Activated naive CD4-positive, alpha-beta T cell treated with anti-CD3 and anti-CD28 coated beads for 36 hours (primary cell): ENCODE measurements around the gene XPNPEP2. TPM values are rescaled to one million over a fixed set of nuclear protein-coding genes. Genes with fewer than 3 reads are reported as not detected.

Experiments used
- CTCF ChIA-PET: fragments of 350-600 bp; sonication (Branson Sonifier 250); formaldehyde crosslinking; loops from one replicate; lab custom pipeline; 2021; ENCODE audit warnings: antibody characterized with exemption; lab: Charles Lee
- DNase-seq: peaks from one replicate; pipeline ENCODE4 v3.0.0-alpha.2; 2020
- H3K27ac Mint-ChIP-seq: one replicate; pipeline ENCODE4 v1.8.0; 2021; ENCODE audit warnings: mild to moderate bottlenecking, mixed read lengths
- H3K27me3 Mint-ChIP-seq: one replicate; pipeline ENCODE4 v1.8.0; 2021; ENCODE audit warnings: low read depth, mixed read lengths
- H3K36me3 Mint-ChIP-seq: one replicate; pipeline ENCODE4 v1.8.0; 2021; ENCODE audit warnings: low read depth, mixed read lengths
- H3K4me1 Mint-ChIP-seq: one replicate; pipeline ENCODE4 v1.8.0; 2021; ENCODE audit warnings: low read depth, mixed read lengths
- H3K4me3 Mint-ChIP-seq: one replicate; pipeline ENCODE4 v1.8.0; 2021; ENCODE audit warnings: mild to moderate bottlenecking, moderate library complexity, mixed read lengths
- H3K9me3 Mint-ChIP-seq: one replicate; pipeline ENCODE4 v1.8.0; 2021; ENCODE audit warnings: mixed read lengths
- intact Hi-C: fragments of 100-400 bp; cut with micrococcal nuclease; formaldehyde crosslinking; loops from one replicate; pipeline ENCODE4 v1.15.1; 2023
- total RNA-seq, 2 experiments: library from RNA; stranded (reverse); gene quantifications; one replicate each; pipeline ENCODE4 v1.2.3, GENCODE V29; 2021

The XPNPEP2 gene
- total RNA-seq, 2 experiments from 2014 or later = 0.21 to 0.27 TPM

DNA sequence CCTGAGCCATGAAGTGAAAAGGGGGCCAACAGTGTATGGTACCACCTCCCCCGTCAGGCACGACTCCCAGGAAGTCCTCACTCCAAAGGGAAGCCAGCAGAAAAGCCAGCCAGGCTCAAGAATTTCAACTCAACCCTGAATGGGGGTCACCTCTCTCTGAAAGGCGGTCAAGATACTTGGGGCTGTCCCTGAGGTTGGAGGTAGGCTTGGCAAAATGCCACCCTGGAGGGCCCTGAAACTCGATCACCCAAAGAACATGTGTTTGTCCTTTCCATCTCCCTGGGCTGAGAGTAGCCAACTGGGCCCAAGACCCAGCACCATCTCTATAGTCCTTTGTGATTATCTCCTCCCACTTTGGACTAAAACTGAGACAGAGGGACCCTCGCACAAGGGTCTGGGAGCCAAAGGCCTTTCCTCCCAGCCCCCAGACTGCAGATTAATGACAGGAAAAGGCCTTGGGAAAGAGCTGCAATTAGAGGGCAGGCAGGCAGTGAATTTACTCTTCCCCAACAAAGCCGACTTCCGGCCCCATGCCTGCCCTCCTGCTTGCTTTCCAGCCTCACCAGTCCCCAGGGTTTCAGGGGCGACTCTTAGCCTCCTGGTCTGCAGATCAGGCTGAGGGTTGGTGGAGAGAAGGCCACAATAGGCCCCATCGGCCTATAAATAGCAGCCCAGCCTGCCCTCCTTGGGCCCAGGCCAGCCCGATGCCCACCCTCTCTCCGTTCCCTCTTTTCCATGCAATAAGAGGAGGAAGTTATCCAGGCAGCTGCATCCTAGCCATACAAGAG lies 46.6 kb downstream of the XPNPEP2 start:
- Mint-ChIP-seq H3K36me3 (peaks cover 56% of the 10 kb centered on the region), H3K4me1 (peaks cover 48% of the 10 kb centered on the region)
- CTCF ChIA-PET = interaction anchor here (0.5 to 0.6 kb wide), 2 partner anchors 29 to 171 kb away, joined by 3 to 5 read pairs; no protein-coding TSS in a partner anchor

DNA sequence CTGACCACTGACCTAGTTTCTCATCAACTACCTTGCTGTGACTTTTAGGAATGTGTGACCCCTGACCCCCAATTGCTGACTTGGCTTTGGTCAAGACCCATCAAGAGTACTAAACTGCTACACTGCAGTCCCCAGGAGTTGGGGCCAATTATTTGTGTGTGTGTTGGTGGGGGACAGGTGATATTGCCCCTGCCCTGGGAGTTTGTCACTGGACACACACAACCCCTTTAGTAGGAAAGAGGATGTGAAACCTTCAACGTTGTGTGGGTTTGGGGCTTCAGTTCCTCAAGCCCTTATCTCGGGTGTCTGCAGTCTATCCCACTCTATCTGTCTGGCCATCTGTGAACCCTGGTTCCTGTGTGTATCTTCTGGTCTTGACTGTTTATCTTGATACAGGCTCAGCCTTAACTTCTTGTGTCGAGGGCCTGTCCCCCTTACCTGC lies 47.5 kb downstream of the XPNPEP2 start:
- H3K4me1 Mint-ChIP-seq = peaks cover 48% of the 10 kb centered on the region

More for the DNA sequence above, 46.6 kb downstream of the XPNPEP2 start:
- no peak for DNase-seq
- H3K27me3 Mint-ChIP-seq = no peaks in the 10 kb centered on the region
- no peaks in the 10 kb centered on the region for H3K9me3 Mint-ChIP-seq
- peak overlapping the region; percentile 88 for H3K27ac Mint-ChIP-seq
- intact Hi-C loops = no loop called here
- H3K4me3 Mint-ChIP-seq = peak overlapping the region; percentile 53

DNA sequence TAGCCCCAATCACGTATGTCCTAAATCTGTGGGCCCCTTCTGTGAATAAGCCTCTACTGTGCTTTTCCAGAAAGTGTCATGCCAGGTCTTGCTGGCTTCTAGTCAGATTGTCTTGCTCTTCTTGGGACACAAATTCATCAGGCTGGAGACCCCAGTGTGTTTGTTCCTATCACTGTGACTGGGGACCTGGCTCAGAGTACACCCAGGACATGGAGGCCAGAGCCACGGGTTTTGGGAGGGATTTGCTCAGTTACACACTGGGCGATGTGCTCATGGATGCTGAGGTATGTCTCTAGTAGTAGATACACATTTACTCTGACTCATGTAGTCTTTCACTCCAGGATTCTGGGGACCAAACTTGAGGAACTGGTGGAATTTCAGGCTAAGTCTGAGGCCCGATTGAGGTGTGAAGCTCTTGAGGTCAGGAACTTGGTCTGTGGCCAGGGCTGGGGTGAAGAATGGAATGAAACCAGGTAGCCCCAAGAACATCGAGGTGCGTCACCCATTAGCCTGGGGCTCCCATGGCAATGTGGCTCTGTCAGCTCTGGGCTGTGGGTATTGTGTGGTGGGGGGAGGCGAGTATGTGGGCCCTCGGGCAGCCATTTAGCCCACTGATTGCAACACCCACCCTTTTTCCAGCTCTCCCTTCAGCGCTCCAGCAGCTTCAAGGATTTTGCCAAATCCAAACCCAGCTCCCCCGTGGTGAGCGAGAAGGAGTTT lies 48.7 kb downstream of the XPNPEP2 start:
- DNase-seq = no peak
- CTCF ChIA-PET = interaction anchor here (0.6 to 1.0 kb wide), 6 partner anchors 21 to 333 kb away, joined by 3 to 4 read pairs (median 3); no protein-coding TSS in a partner anchor
- H3K27ac Mint-ChIP-seq = peak overlapping the region; percentile 76
- H3K36me3 Mint-ChIP-seq = peaks cover 50% of the 10 kb centered on the region
- no peak overlapping the region for H3K4me3 Mint-ChIP-seq
- intact Hi-C loops = no loop called here
- H3K9me3 Mint-ChIP-seq = no peaks in the 10 kb centered on the region
- H3K4me1 Mint-ChIP-seq = peaks cover 42% of the 10 kb centered on the region
- no peaks in the 10 kb centered on the region for H3K27me3 Mint-ChIP-seq

More for the DNA sequence above, 47.5 kb downstream of the XPNPEP2 start:
- no peaks in the 10 kb centered on the region for H3K27me3 Mint-ChIP-seq
- peak overlapping the region; percentile 38 for H3K4me3 Mint-ChIP-seq
- H3K27ac Mint-ChIP-seq = peak overlapping the region; percentile 88
- intact Hi-C loops = no loop called here
- CTCF ChIA-PET = no interaction called here
- no peaks in the 10 kb centered on the region for H3K9me3 Mint-ChIP-seq
- no peak for DNase-seq
- H3K36me3 Mint-ChIP-seq = peaks cover 53% of the 10 kb centered on the region

DNA sequence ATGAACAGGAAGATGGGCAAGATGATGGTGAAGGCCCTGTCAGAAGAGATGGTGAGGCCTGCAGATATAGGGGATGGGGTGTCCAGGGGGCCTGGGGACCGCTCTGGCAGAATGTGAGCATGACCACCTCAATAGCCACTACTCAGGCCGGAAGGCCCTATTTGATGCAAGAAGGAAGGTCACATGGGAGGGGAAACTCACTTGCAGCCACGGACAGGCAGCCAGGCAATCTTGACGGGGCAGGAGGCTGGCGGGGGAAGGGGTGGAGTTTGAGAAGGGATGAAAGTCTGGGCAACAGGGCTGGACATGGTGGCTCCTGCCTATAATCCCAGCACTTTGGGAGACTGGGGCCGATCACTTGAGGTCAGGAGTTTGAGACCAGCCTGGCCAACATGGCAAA lies 49.7 kb downstream of the XPNPEP2 start:
- H3K4me1 Mint-ChIP-seq = peaks cover 34% of the 10 kb centered on the region
- no peak for DNase-seq
- peak overlapping the region; percentile 50 for H3K27ac Mint-ChIP-seq
- H3K36me3 Mint-ChIP-seq = peaks cover 45% of the 10 kb centered on the region
- no peak overlapping the region for H3K4me3 Mint-ChIP-seq
- H3K9me3 Mint-ChIP-seq = no peaks in the 10 kb centered on the region
- H3K27me3 Mint-ChIP-seq = no peaks in the 10 kb centered on the region
- CTCF ChIA-PET = no interaction called here
- intact Hi-C loops = no loop called here

DNA sequence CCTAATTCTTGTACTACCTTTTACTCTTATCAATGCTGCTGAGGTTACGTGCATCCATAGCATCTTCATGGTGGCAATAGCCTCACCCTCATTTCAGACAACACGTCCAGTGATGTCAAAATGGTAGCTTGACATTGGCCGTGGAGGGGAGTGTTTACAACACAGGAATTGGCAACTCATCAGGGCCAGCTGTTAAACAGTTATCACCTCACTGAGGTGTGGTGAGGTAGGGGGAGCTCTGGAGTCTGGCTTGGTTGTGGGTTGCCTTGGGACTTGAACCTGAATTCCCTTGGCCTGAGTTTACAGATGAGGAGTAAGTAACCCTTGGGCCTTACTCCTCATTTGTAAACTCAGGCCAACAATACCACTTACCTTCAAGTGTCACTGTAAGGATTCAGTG lies 51.4 kb downstream of the XPNPEP2 start:
- DNase-seq = no peak
- intact Hi-C loops = no loop called here
- no peaks in the 10 kb centered on the region for H3K27me3 Mint-ChIP-seq
- H3K27ac Mint-ChIP-seq = peak overlapping the region; percentile 56
- H3K4me3 Mint-ChIP-seq = no peak overlapping the region
- peaks cover 23% of the 10 kb centered on the region for H3K4me1 Mint-ChIP-seq
- no peaks in the 10 kb centered on the region for H3K9me3 Mint-ChIP-seq
- H3K36me3 Mint-ChIP-seq = peaks cover 34% of the 10 kb centered on the region
- CTCF ChIA-PET = interaction anchor here (0.6 to 0.7 kb wide), 2 partner anchors 11 to 32 kb away, joined by 3 read pairs; partner anchors contain the start of gene SASH3

DNA sequence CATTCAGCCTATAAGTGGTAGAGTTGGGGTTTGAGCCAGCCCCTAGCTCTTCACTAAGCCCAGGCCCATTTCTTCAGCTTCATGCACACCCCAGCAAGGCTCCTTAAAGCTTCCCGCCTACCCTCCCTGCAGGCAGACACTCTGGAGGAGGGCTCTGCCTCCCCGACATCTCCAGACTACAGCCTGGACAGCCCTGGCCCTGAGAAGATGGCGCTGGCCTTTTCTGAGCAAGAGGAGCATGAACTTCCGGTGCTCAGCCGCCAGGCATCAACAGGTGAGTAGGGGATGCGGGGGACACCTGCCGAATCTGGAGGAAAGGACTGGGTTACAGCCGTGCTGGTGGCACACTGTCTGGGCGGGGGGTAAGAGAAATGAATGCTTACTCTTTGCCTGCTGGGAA lies 52.0 kb downstream of the XPNPEP2 start:
- H3K36me3 Mint-ChIP-seq = peaks cover 28% of the 10 kb centered on the region
- no peak for DNase-seq
- peaks cover 17% of the 10 kb centered on the region for H3K4me1 Mint-ChIP-seq
- H3K4me3 Mint-ChIP-seq = no peak overlapping the region
- CTCF ChIA-PET = interaction anchor here (0.6 to 0.7 kb wide), 2 partner anchors 11 to 32 kb away, joined by 3 read pairs; partner anchors contain the start of gene SASH3
- no peaks in the 10 kb centered on the region for H3K9me3 Mint-ChIP-seq
- no peaks in the 10 kb centered on the region for H3K27me3 Mint-ChIP-seq
- intact Hi-C loops = no loop called here
- H3K27ac Mint-ChIP-seq = no peak overlapping the region

DNA sequence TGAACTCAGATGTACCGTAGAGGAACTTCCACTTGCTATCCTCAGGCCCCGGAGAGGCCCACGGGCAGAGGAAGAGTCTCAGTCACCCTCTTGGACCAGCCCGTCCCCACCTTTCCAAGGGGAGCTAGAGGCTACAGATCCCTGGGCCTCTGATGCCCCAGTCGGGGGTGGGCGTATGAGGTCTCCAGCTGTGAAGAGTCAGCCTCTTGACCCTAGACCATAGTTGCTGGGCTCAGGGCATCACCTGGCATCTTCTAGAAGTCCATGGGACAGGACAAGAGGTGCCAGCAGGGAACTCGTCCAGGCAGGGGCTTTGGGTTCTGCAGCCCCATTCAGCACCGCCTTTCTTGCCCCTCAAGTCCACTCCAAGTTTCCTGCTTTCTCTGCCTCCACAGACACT lies 52.6 kb downstream of the XPNPEP2 start:
- intact Hi-C loops = no loop called here
- CTCF ChIA-PET = interaction anchor here (0.6 kb wide), 1 partner anchor 37 kb away, joined by 4 read pairs; no protein-coding TSS in a partner anchor
- Mint-ChIP-seq H3K27me3 (no peaks in the 10 kb centered on the region), H3K4me3 (no peak overlapping the region), H3K27ac (no peak overlapping the region), H3K9me3 (no peaks in the 10 kb centered on the region), H3K4me1 (peaks cover 12% of the 10 kb centered on the region), H3K36me3 (peaks cover 29% of the 10 kb centered on the region)
- DNase-seq = no peak

DNA sequence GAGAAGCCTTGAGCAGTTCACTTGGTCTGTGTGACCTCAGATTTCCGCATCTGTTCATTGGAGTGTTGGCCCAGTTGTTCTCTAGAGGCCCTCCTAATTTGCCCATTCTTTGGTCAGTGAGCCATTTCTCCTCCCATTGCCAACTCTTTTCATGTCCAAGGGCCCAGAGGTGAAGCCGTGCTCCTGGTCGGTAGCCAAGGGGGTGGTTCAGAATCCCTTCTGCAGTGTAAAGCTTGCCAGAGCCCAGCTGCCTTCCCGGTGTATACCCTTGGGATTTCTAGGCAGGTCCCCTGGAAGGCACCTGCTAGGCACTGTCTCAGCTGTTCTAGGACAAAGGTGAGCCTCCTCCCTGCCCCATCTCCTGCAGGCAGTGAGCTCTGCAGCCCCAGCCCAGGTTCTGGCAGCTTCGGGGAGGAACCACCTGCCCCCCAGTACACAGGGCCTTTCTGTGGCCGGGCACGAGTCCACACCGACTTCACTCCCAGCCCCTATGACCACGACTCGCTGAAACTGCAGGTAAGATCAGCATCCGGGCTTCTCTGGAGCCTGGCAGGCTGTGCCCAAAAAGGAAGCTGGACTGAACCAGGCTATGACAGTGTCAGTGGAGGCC lies 53.3 kb downstream of the XPNPEP2 start:
- no peaks in the 10 kb centered on the region for H3K27me3 Mint-ChIP-seq
- H3K27ac Mint-ChIP-seq = no peak overlapping the region
- no peak overlapping the region for H3K4me3 Mint-ChIP-seq
- H3K9me3 Mint-ChIP-seq = no peaks in the 10 kb centered on the region
- intact Hi-C loops = no loop called here
- DNase-seq = no peak
- peaks cover 26% of the 10 kb centered on the region for H3K36me3 Mint-ChIP-seq
- H3K4me1 Mint-ChIP-seq = peaks cover 8% of the 10 kb centered on the region
- CTCF ChIA-PET = no interaction called here

DNA sequence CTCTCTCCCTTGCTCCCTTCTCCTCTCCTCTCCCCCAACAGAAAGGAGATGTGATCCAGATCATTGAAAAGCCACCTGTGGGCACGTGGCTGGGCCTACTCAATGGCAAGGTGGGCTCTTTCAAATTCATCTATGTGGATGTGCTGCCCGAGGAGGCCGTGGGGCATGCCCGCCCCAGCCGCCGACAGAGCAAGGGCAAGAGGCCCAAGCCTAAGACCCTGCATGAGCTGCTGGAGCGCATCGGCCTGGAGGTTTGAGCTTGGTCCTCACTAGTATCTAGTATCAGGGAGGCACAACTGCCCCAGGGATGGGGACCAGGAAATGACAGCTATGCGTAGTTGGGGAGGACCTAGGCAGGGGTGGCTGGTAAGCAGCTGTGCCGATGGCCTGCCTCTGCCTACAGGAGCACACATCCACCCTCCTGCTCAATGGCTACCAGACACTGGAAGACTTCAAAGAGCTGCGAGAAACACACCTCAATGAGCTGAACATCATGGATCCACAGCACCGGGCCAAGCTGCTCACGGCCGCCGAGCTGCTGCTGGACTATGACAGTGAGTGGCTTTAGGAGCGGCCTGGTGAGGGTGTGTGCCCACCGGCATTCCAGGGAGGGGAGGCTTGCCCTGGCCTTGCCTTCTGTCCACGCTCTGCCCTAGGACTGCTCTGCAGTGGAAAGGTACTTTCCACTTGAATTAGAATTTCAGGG lies 54.0 kb downstream of the XPNPEP2 start:
- CTCF ChIA-PET = interaction anchor here (0.7 kb wide), 1 partner anchor 31 kb away, joined by 3 read pairs; no protein-coding TSS in a partner anchor
- intact Hi-C loops = no loop called here
- H3K36me3 Mint-ChIP-seq = peaks cover 20% of the 10 kb centered on the region
- H3K4me1 Mint-ChIP-seq = peaks cover 6% of the 10 kb centered on the region
- H3K27ac Mint-ChIP-seq = peak overlapping the region; percentile 50
- H3K27me3 Mint-ChIP-seq = no peaks in the 10 kb centered on the region
- H3K9me3 Mint-ChIP-seq = no peaks in the 10 kb centered on the region
- DNase-seq = no peak
- no peak overlapping the region for H3K4me3 Mint-ChIP-seq

DNA sequence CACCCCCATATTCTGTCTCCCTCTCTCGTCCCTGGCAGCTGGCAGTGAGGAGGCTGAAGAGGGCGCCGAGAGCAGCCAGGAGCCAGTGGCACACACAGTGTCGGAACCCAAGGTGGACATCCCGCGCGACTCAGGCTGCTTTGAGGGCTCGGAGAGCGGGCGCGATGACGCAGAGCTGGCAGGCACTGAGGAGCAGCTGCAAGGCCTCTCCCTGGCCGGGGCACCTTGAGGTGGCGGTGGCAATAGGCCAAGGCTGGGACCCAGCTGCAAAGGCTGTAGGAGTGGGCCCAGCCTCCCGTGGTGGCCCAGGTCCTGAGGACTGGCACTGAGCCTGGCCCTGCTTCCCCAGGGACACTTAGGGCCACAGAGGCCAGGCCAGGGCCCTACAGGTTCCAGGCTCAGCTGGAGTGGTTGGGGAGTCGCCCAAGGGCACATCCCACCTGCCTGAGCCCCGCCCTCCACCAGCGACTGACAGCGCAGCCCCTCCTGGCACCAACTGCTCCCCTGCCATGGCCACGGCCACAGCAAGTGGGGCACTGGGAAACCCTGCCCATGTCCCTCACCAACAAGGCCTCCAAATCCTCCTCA lies 54.9 kb downstream of the XPNPEP2 start:
- Mint-ChIP-seq H3K9me3 (no peaks in the 10 kb centered on the region), H3K27ac (no peak overlapping the region), H3K4me1 (peaks cover 16% of the 10 kb centered on the region), H3K27me3 (no peaks in the 10 kb centered on the region), H3K36me3 (peaks cover 17% of the 10 kb centered on the region), H3K4me3 (no peak overlapping the region)
- CTCF ChIA-PET = interaction anchor here (0.7 to 1.2 kb wide), 2 partner anchors 12 to 32 kb away, joined by 3 to 5 read pairs; no protein-coding TSS in a partner anchor
- DNase-seq = no peak
- intact Hi-C loops = no loop called here

DNA sequence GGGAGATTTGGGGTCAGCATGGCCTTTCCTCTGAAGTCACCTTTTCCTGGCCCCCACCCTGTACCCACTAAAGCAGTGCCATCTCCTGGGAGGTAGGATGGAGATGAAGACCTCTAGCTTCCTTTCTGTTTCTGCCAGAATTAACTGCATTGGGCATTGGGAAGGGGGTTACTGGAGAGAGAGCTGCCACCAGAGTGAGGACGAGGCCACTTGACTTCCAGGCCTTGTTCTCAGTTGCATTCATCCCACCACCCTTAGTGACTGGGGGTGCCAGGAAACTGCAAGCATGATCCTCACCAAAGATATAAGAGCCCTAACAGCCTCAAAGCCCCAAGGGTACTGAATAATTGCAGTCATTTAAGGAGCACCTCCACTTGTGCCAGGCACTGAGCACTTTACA lies 56.8 kb downstream of the XPNPEP2 start:
- H3K36me3 Mint-ChIP-seq = peaks cover 14% of the 10 kb centered on the region
- no peaks in the 10 kb centered on the region for H3K9me3 Mint-ChIP-seq
- H3K27ac Mint-ChIP-seq = no peak overlapping the region
- no peaks in the 10 kb centered on the region for H3K27me3 Mint-ChIP-seq
- intact Hi-C loops = no loop called here
- no peak overlapping the region for H3K4me3 Mint-ChIP-seq
- CTCF ChIA-PET = no interaction called here
- no peak for DNase-seq
- peaks cover 28% of the 10 kb centered on the region for H3K4me1 Mint-ChIP-seq
